GM12873 (cell line): Measurements from ENCODE around the gene CLIC5.

Experiments used
- CTCF ChIP-seq: IDR thresholded peaks from 2 replicates; pipeline ENCODE4 v1.5.1; 2012; ENCODE audit warnings: low read depth, mild to moderate bottlenecking, moderate library complexity, low read length, control low read depth; ENCODE audit not compliant: insufficient read depth; ENCODE audit errors: missing control alignments

The CLIC5 gene

GRCh38 chr6:45836438-45836824, 179.2 kb downstream of the CLIC5 start:
- TF ChIP-seq CTCF = no peak

- TF ChIP-seq CTCF = no peak
Observed at GRCh38 chr6:45835721-45836437, 179.8 kb downstream of the CLIC5 start.

- no peak for TF ChIP-seq CTCF
Observed at GRCh38 chr6:45832063-45832462, 183.6 kb downstream of the CLIC5 start.
